A549 (cell line): Measurements from ENCODE around the gene TMEM161A. TPM values are rescaled to one million over a fixed set of nuclear protein-coding genes. Genes with fewer than 3 reads are reported as not detected.

Source experiments
- ATAC-seq, 2 experiments: fragments of 200-7000 bp in 1 of 2; fragments of >200 bp in 1 of 2; cut with Nextera tagmentation in 1 of 2; cut with Tn5 transposase in 1 of 2; 3 replicates each; pipeline versions ENCODE4 v1.8.0 to v1.9.1; 2018 to 2020; ENCODE audit warnings: mild to moderate bottlenecking in 1 of 2, moderate library complexity in 1 of 2
- CTCF ChIA-PET: fragments of 300-600 bp; sonication (Branson Sonifier 250); formaldehyde crosslinking; extraction: SDS; loops from one replicate; lab custom pipeline; 2021; ENCODE audit warnings: antibody characterized with exemption, inconsistent platforms; lab: Yijun Ruan, JAX
- POLR2A ChIA-PET: fragments of 350-600 bp; formaldehyde crosslinking; extraction: SDS; loops from one replicate; lab custom pipeline; 2021; ENCODE audit warnings: antibody characterized with exemption, inconsistent platforms; lab: Yijun Ruan, JAX
- DNase-seq, 2 experiments: peaks; one replicate each; pipeline versions ENCODE4 v3.0.0 to v3.0.0-alpha.2; 2011 to 2016; ENCODE audit warnings: low read depth in 1 of 2, low spot score in 1 of 2
- FAIRE-seq: peaks from 2 replicates; lab custom pipeline; 2011; peaks lifted over from hg19 to GRCh38; lab: Jason Lieb, UNC
- H3K27ac ChIP-seq, 2 experiments: fragments of >200 bp; sonication (Bioruptor Twin); formaldehyde crosslinking; 3 replicates each; pipeline ENCODE4 v1.5.1; 2016 to 2017
- H3K4me1 ChIP-seq: fragments of >200 bp; sonication (Bioruptor Twin); formaldehyde crosslinking; 3 replicates; pipeline ENCODE4 v1.6.1; 2016
- H3K4me2 ChIP-seq: fragments of >200 bp; sonication (Bioruptor Twin); formaldehyde crosslinking; 3 replicates; pipeline ENCODE4 v1.6.1; 2016
- H3K4me3 ChIP-seq: fragments of >200 bp; sonication (Bioruptor Twin); formaldehyde crosslinking; 3 replicates; pipeline ENCODE4 v1.5.1; 2016
- H3K9me3 ChIP-seq: fragments of >200 bp; sonication (Bioruptor Twin); formaldehyde crosslinking; 3 replicates; pipeline ENCODE4 v1.6.1; 2016
- BHLHE40 ChIP-seq: IDR thresholded peaks from 2 replicates; pipeline ENCODE4 v1.6.1; 2012; ENCODE audit warnings: low read depth, low read length, inconsistent platforms
- CBX2 ChIP-seq: fragments of 200-600 bp; sonication (generic); IDR thresholded peaks from 2 replicates; pipeline ENCODE4 v1.6.1; 2016; ENCODE audit warnings: low read depth, mild to moderate bottlenecking, borderline replicate concordance
- CBX8 ChIP-seq: fragments of 200-600 bp; sonication (generic); IDR thresholded peaks from 2 replicates; pipeline ENCODE4 v1.6.1; 2016
- EHF ChIP-seq: fragments of 250-450 bp; sonication (Bioruptor Pico); IDR thresholded peaks from 2 replicates; pipeline ENCODE4 v1.5.0; 2020; ENCODE audit warnings: mild to moderate bottlenecking
- ESRRA ChIP-seq: fragments of 150-350 bp; IDR thresholded peaks from 2 replicates; pipeline ENCODE4 v1.6.1; 2014; ENCODE audit warnings: mild to moderate bottlenecking, low read length, borderline replicate concordance
- FOXS1 ChIP-seq: fragments of 250-450 bp; sonication (Bioruptor Pico); IDR thresholded peaks from 2 replicates; pipeline ENCODE4 v1.5.0; 2020; ENCODE audit warnings: mild to moderate bottlenecking, moderate library complexity
- GATA3 ChIP-seq: IDR thresholded peaks from 2 replicates; pipeline ENCODE4 v1.6.1; 2012; ENCODE audit warnings: borderline replicate concordance
- HOXA7 ChIP-seq: fragments of 250-450 bp; sonication (Bioruptor Pico); IDR thresholded peaks from 2 replicates; pipeline ENCODE4 v1.5.0; 2020; ENCODE audit warnings: mild to moderate bottlenecking, moderate library complexity
- HOXB13 ChIP-seq: fragments of 250-450 bp; sonication (Bioruptor Pico); IDR thresholded peaks from 2 replicates; pipeline ENCODE4 v1.5.0; 2020; ENCODE audit warnings: low read depth, mild to moderate bottlenecking, moderate library complexity
- HOXB5 ChIP-seq: fragments of 250-450 bp; sonication (Bioruptor Pico); IDR thresholded peaks from 2 replicates; pipeline ENCODE4 v1.5.0; 2020; ENCODE audit warnings: mild to moderate bottlenecking, moderate library complexity
- JUN ChIP-seq, 2 experiments: fragments of >200 bp; sonication (Bioruptor Twin); formaldehyde crosslinking; IDR thresholded peaks; 2 replicates in 1 of 2; 3 replicates in 1 of 2; pipeline ENCODE4 v1.6.1; 2016 to 2017
- JUNB ChIP-seq: fragments of >200 bp; sonication (Bioruptor Twin); formaldehyde crosslinking; IDR thresholded peaks from 2 replicates; pipeline ENCODE4 v1.6.1; 2016
- KDM5A ChIP-seq: fragments of 200-600 bp; sonication (generic); IDR thresholded peaks from 2 replicates; pipeline ENCODE4 v1.6.1; 2016; ENCODE audit warnings: antibody characterized with exemption, mild to moderate bottlenecking
- NR3C1 ChIP-seq: fragments of >200 bp; sonication (Bioruptor Twin); formaldehyde crosslinking; IDR thresholded peaks from 3 replicates; pipeline ENCODE4 v1.6.1; 2017
- POLR2A ChIP-seq: IDR thresholded peaks from 2 replicates; pipeline ENCODE4 v1.6.1; 2012; ENCODE audit warnings: mild to moderate bottlenecking, low read length
- RAD21 ChIP-seq, 2 experiments: fragments of >200 bp in 1 of 2; sonication (Bioruptor Twin) in 1 of 2; formaldehyde crosslinking in 1 of 2; IDR thresholded peaks in 1 of 2; conservative IDR thresholded peaks in 1 of 2; 2 replicates in 1 of 2; 3 replicates in 1 of 2; pipeline ENCODE4 v1.6.1; 2012 to 2018; ENCODE audit warnings: inconsistent platforms in 1 of 2
- RFX5 ChIP-seq: fragments of 450-650 bp; IDR thresholded peaks from 2 replicates; pipeline ENCODE4 v1.7.1; 2014; ENCODE audit warnings: antibody characterized with exemption, mild to moderate bottlenecking, moderate library complexity
- SREBF2 ChIP-seq: fragments of 450-650 bp; IDR thresholded peaks from 2 replicates; pipeline ENCODE4 v1.6.1; 2014; ENCODE audit warnings: mild to moderate bottlenecking, moderate library complexity
- TFCP2L1 ChIP-seq: fragments of 250-450 bp; sonication (Bioruptor Pico); IDR thresholded peaks from 2 replicates; pipeline ENCODE4 v1.5.0; 2021; ENCODE audit warnings: mild to moderate bottlenecking
- TP53 ChIP-seq: fragments of 250-450 bp; sonication (Bioruptor Pico); IDR thresholded peaks from 2 replicates; pipeline ENCODE4 v1.5.0; 2021; ENCODE audit warnings: mild to moderate bottlenecking, moderate library complexity
- ZNF302 ChIP-seq: fragments of 250-450 bp; sonication (Bioruptor Pico); IDR thresholded peaks from 2 replicates; pipeline ENCODE4 v1.9.0; 2021; ENCODE audit warnings: inconsistent platforms, mild to moderate bottlenecking, moderate library complexity
- ZSCAN20 ChIP-seq: fragments of 250-450 bp; sonication (Bioruptor Pico); IDR thresholded peaks from 2 replicates; pipeline ENCODE4 v1.8.0; 2022; ENCODE audit warnings: mild to moderate bottlenecking, moderate library complexity
- WGBS: methylation state at CpG from one replicate; pipeline ENCODE4 v1.1.6; 2017; ENCODE audit errors: missing lambda C conversion rate; 5-methylcytosine and 5-hydroxymethylcytosine counted together
- polyA plus RNA-seq, 4 experiments: library from polyadenylated mRNA; depleted of rRNA in 3 of 4; stranded (reverse); fragments of >200 nt; fragmentation: RNase III in 1 of 4; extraction: RNeasy Plus Mini Kit Qiagen cat#74134 plus additional on column Dnase treatment in 1 of 4; gene quantifications; 2 replicates in 3 of 4; 3 replicates in 1 of 4; pipeline ENCODE4 v1.2.3, GENCODE V29; 2011 to 2017
- TF ChIP-seq, protein P1 (sequence below): IDR thresholded peaks from 2 replicates; pipeline ENCODE4 v1.6.1; 2012
- TF ChIP-seq, protein P2 (sequence below): fragments of 200-600 bp; sonication (generic); IDR thresholded peaks from 2 replicates; pipeline ENCODE4 v1.6.1; 2016; ENCODE audit warnings: antibody characterized with exemption, mild to moderate bottlenecking, moderate library complexity
- TF ChIP-seq, protein P3 (sequence below): fragments of >200 bp; sonication (Bioruptor Twin); formaldehyde crosslinking; IDR thresholded peaks from 2 replicates; pipeline ENCODE4 v1.6.1; 2016
- TF ChIP-seq, protein P4 (sequence below): IDR thresholded peaks from 2 replicates; pipeline ENCODE4 v1.6.1; 2012
- TF ChIP-seq, protein P5 (sequence below): fragments of 250-450 bp; sonication (Bioruptor Pico); IDR thresholded peaks from 2 replicates; pipeline ENCODE4 v1.5.0; 2021; ENCODE audit warnings: mild to moderate bottlenecking, moderate library complexity, borderline replicate concordance

TMEM161A gene
- polyA plus RNA-seq, 2 of the 4 experiments (the other 2 are of a cell fraction): 19.3 to 22.1 TPM

DNA sequence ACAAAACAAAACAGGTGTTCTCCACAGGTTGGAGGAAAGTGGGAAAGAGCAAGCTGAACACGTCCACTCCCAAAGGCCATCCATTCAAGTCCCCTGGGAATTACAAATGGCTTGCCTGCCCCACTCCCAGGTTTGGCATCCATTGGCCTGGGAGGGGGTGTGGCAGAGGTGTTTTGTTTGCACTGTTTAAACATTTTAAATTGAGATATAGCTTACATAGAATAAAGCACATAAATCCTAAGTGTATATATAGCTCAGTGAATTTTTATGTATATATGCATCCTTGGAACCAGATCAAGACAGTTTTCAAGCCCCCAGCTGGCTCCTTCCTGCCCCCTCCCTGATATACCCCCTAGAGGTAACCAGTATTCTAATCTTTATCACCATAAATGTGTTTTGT is 61.8 kb downstream of the TMEM161A start:
- Histone ChIP-seq H3K9me3 (no peaks in the 10 kb centered on the region), H3K4me3 (no peak overlapping the region), H3K27ac (no peak overlapping the region), H3K4me1 (no peaks in the 10 kb centered on the region), H3K4me2 (no peak overlapping the region)
- POLR2A ChIA-PET: no interaction called here
- WGBS: 44% methylated on average over 1 of the region's 1 CpG
- no peak for DNase-seq
- CTCF ChIA-PET: no interaction called here
- FAIRE-seq: no peak
- ATAC-seq: no peak
- no peak for TF ChIP-seq HOXB13 (CRISPR knock-in tag)
- TF ChIP-seq ESRRA: no peak
- TF ChIP-seq, protein P1, sequence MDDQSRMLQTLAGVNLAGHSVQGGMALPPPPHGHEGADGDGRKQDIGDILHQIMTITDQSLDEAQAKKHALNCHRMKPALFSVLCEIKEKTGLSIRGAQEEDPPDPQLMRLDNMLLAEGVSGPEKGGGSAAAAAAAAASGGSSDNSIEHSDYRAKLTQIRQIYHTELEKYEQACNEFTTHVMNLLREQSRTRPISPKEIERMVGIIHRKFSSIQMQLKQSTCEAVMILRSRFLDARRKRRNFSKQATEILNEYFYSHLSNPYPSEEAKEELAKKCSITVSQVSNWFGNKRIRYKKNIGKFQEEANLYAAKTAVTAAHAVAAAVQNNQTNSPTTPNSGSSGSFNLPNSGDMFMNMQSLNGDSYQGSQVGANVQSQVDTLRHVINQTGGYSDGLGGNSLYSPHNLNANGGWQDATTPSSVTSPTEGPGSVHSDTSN: no peak
- no peak for TF ChIP-seq TFCP2L1 (CRISPR knock-in tag)
- no peak for TF ChIP-seq CBX2
- TF ChIP-seq, protein P2, sequence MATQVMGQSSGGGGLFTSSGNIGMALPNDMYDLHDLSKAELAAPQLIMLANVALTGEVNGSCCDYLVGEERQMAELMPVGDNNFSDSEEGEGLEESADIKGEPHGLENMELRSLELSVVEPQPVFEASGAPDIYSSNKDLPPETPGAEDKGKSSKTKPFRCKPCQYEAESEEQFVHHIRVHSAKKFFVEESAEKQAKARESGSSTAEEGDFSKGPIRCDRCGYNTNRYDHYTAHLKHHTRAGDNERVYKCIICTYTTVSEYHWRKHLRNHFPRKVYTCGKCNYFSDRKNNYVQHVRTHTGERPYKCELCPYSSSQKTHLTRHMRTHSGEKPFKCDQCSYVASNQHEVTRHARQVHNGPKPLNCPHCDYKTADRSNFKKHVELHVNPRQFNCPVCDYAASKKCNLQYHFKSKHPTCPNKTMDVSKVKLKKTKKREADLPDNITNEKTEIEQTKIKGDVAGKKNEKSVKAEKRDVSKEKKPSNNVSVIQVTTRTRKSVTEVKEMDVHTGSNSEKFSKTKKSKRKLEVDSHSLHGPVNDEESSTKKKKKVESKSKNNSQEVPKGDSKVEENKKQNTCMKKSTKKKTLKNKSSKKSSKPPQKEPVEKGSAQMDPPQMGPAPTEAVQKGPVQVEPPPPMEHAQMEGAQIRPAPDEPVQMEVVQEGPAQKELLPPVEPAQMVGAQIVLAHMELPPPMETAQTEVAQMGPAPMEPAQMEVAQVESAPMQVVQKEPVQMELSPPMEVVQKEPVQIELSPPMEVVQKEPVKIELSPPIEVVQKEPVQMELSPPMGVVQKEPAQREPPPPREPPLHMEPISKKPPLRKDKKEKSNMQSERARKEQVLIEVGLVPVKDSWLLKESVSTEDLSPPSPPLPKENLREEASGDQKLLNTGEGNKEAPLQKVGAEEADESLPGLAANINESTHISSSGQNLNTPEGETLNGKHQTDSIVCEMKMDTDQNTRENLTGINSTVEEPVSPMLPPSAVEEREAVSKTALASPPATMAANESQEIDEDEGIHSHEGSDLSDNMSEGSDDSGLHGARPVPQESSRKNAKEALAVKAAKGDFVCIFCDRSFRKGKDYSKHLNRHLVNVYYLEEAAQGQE: no peak
- TF ChIP-seq, protein P3, sequence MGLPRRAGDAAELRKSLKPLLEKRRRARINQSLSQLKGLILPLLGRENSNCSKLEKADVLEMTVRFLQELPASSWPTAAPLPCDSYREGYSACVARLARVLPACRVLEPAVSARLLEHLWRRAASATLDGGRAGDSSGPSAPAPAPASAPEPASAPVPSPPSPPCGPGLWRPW: no peak
- no peak for TF ChIP-seq SREBF2
- no peak for TF ChIP-seq RAD21 (conservative IDR thresholded peaks at IDR 0.05 in 1 of 2, IDR thresholded peaks at IDR 0.05 in 1 of 2)
- no peak for TF ChIP-seq TP53 (CRISPR knock-in tag)
- no peak for TF ChIP-seq FOXS1 (CRISPR knock-in tag)
- TF ChIP-seq, protein P4, sequence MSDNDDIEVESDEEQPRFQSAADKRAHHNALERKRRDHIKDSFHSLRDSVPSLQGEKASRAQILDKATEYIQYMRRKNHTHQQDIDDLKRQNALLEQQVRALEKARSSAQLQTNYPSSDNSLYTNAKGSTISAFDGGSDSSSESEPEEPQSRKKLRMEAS: no peak
- no peak for TF ChIP-seq JUNB
- no peak for TF ChIP-seq ZSCAN20 (CRISPR knock-in tag)
- no peak for TF ChIP-seq CBX8
- no peak for TF ChIP-seq NR3C1
- TF ChIP-seq POLR2A: no peak
- no peak for TF ChIP-seq HOXA7 (CRISPR knock-in tag)

DNA sequence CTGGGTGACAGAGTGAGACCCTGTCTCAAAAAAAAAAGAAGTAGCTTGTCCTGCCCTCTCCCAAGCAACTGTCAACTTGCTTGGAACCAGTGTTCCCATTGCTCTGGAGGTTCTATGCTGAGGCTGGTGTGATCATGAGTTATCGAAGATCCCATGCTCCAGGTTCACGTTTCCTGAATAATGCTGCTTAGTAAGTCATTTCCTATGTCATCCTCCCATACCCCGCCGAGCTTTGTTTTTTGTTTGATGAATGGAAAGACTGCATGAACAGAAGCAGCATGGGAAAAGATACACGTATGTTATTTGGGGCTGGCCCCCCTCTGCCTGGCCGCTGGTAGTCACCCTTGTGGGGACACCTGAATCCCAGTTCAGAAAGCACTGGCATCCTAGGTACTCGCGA is 63.2 kb downstream of the TMEM161A start:
- TF ChIP-seq, protein P5, sequence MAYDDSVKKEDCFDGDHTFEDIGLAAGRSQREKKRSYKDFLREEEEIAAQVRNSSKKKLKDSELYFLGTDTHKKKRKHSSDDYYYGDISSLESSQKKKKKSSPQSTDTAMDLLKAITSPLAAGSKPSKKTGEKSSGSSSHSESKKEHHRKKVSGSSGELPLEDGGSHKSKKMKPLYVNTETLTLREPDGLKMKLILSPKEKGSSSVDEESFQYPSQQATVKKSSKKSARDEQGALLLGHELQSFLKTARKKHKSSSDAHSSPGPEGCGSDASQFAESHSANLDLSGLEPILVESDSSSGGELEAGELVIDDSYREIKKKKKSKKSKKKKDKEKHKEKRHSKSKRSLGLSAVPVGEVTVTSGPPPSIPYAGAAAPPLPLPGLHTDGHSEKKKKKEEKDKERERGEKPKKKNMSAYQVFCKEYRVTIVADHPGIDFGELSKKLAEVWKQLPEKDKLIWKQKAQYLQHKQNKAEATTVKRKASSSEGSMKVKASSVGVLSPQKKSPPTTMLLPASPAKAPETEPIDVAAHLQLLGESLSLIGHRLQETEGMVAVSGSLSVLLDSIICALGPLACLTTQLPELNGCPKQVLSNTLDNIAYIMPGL: no peak
- no peak for TF ChIP-seq KDM5A
- TF ChIP-seq ESRRA: no peak
- TF ChIP-seq GATA3: no peak
- no peak for TF ChIP-seq ZNF302 (CRISPR knock-in tag)
- TF ChIP-seq JUN (IDR thresholded peaks at IDR 0.05): no peak
- TF ChIP-seq HOXB5: no peak
- TF ChIP-seq, protein P3: no peak
- TF ChIP-seq BHLHE40: no peak
- no peak for TF ChIP-seq EHF (CRISPR knock-in tag)
- no peak for TF ChIP-seq RFX5
- TF ChIP-seq, protein P2: no peak
- DNase-seq (no peak), ATAC-seq (no peak), FAIRE-seq (no peak)
- Histone ChIP-seq H3K27ac (no peak overlapping the region), H3K4me3 (no peak overlapping the region), H3K4me1 (no peaks in the 10 kb centered on the region), H3K4me2 (no peak overlapping the region), H3K9me3 (no peaks in the 10 kb centered on the region)
- POLR2A ChIA-PET: no interaction called here
- CTCF ChIA-PET: no interaction called here
- 69% methylated on average over 6 of the region's 8 CpGs for WGBS
